Urinary bladder (tissue), 4 donors: ENCODE measurements around the gene GRPEL1. TPM values are rescaled to one million over a fixed set of nuclear protein-coding genes. Genes with fewer than 3 reads are reported as not detected.

ENCODE experiments used
- DNase-seq: peaks from one replicate; pipeline ENCODE4 v3.0.0-alpha.2; 2015; ENCODE audit errors: extremely low spot score
- H3K27ac ChIP-seq: one replicate; pipeline ENCODE4 v1.5.1; 2013; ENCODE audit warnings: low read depth, mild to moderate bottlenecking, moderate library complexity
- H3K36me3 ChIP-seq: one replicate; pipeline ENCODE4 v1.6.1; 2013; ENCODE audit warnings: mild to moderate bottlenecking, moderate library complexity; ENCODE audit not compliant: insufficient read depth
- H3K4me1 ChIP-seq: one replicate; pipeline ENCODE4 v1.6.1; 2013; ENCODE audit warnings: mild to moderate bottlenecking, moderate library complexity; ENCODE audit not compliant: insufficient read depth
- H3K4me3 ChIP-seq: one replicate; pipeline ENCODE4 v1.5.1; 2013; ENCODE audit warnings: low read depth, low read length
- WGBS: extraction: QIAGEN DNeasy Blood & Tissue Kit; methylation state at CpG from one replicate; pipeline ENCODE4 v1.1.7; 2013; 5-methylcytosine and 5-hydroxymethylcytosine counted together
- polyA plus RNA-seq: library from polyadenylated mRNA; stranded (reverse); fragments of 200-250 nt; gene quantifications from one replicate; pipeline ENCODE4 v1.2.3, GENCODE V29; 2013
- total RNA-seq: library from RNA; depleted of rRNA; stranded (reverse); fragments of >200 nt; gene quantifications from one replicate; pipeline ENCODE4 v1.2.3, GENCODE V29; 2014
- donor health status: healthy with polysubstance abuse.
- donor health status: healthy.

The GRPEL1 gene
- total and polyA plus RNA-seq, 2 donors, result 15.9 to 27.7 TPM

DNA sequence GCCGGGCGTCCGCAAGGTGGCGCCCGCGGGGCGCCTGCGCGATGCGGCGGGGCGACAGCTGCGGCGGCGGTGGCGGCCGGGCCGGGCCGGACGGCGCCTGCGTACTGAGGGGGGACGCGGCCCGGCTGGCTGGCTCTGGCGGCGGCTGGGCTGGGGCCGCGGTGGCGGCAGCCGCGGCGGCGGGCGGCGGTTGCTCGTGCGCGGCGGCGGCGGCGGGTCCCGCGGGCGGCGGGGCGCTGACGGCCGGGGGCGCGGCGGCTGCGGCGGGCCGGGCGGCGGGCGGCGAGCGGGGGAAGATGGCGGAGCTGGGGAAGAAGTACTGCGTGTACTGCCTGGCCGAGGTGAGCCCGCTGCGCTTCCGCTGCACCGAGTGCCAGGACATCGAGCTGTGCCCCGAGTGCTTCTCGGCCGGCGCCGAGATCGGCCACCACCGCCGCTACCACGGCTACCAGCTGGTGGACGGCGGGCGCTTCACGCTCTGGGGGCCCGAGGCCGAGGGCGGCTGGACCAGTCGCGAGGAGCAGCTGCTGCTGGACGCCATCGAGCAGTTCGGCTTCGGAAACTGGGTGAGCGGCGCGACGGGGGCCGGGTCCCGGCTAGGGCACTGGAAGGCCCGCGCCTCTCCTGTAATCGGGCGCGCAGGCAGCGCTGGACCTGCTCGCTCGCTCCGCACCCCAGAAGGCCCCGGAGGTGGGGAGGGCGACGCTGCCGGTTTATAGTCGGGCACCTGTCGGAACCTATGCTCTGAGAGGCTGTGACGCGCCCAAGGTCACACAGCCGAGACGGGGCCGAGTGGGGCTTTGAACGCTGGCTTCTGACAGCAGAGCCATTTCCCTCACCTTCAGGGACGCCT, 24.4 kb downstream of the GRPEL1 start, which contains the start of gene TADA2B:
TSS of gene TADA2B (plus strand) at position 89 of the 853 bp plus-strand sequence. CDS start at position 297, 208 bp downstream.
- H3K36me3 ChIP-seq, result no peaks in the 10 kb centered on the region
- no peaks in the 10 kb centered on the region for H3K4me1 ChIP-seq
- DNase-seq, result no peak
- peak within 1 kb of the TSS; percentile 91 for H3K4me3 ChIP-seq
- WGBS, result under 1% methylated on average over 91 of the region's 119 CpGs
- peak within 1 kb of the TSS; percentile 66 for H3K27ac ChIP-seq

DNA sequence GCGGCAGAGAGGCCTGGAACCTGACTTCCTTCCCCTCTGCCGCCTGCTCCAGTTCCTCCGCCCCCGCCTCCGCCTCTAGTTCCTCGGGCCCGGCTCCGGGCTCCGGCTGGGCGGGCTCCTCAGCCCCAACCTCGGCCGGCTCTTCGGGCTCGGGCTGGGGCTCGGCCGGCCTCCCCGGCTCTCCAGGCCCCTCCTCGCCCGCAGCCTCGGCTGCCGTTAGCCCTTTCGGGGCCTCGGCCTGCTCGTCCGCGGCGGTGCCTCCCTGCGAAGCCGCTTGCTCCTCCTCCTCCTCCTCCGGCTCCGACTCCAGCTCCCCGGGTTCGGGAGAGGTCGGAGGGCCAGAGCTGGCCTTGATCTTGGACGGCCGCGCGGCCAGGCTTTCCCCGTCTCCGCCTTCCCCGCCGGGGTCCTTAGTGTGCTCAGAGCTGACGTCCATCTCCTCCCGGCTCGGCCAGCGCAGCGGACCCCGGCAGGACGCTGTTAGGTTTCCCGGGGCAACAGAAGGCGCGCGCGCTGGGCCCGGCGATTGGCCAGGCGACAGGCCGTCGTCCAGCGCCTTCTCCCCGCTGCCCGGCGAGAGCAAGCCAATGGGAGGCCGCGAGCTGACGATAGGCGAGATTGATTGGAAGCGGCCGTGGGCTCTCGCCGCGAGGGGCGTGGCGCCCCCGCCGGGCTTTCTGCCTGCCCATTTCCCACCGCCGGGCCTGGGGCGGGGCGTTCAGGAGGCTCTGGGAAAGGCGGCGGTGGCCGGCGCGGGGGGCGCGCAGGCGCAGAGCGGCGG, 25.2 kb downstream of the GRPEL1 start:
- Histone ChIP-seq H3K27ac (peak overlapping the region; percentile 27), H3K4me3 (peak overlapping the region; percentile 91), H3K36me3 (no peaks in the 10 kb centered on the region), H3K4me1 (no peaks in the 10 kb centered on the region)
- peak; percentile 89 for DNase-seq
- WGBS, result under 1% methylated on average over 90 of the region's 90 CpGs

DNA sequence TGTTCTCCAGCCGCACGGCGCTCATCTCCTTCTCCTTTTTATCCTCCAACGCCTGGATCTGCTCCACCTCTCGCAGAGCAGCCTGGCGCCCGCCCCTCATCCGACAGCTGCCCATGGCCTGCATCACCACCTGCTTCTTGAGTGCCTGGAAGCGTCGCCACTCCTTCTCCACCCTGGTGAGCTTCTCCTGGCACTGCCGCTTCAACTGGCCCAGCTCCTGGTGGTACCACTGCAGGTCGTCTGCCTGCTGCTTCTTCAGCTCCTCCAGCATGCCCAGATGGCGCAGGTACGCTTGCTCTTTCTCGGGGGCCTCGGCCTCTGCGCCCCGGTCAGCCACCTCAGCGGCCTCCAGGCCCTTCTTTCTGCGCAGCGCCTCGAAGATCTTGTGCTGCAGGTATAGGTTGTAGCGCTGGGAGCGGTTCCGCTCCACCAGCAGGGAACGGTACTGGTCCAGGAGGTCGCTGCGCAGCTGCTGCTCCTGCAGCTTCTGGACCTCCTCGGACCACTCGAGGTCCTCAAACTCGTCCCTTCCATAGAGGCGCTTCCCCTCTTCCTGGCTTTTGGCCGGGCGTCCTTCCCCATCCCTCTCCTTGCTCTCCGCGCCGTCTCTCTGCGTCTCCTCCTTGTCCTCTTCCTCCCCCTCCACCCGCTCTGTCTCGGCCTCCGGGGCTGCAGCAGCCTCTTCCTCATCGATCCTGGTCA, 25.9 kb downstream of the GRPEL1 start:
- Histone ChIP-seq H3K27ac (peak overlapping the region; percentile 27), H3K4me3 (peak overlapping the region; percentile 54), H3K4me1 (no peaks in the 10 kb centered on the region), H3K36me3 (no peaks in the 10 kb centered on the region)
- no peak for DNase-seq
- 18% methylated on average over 42 of the region's 42 CpGs for WGBS

DNA sequence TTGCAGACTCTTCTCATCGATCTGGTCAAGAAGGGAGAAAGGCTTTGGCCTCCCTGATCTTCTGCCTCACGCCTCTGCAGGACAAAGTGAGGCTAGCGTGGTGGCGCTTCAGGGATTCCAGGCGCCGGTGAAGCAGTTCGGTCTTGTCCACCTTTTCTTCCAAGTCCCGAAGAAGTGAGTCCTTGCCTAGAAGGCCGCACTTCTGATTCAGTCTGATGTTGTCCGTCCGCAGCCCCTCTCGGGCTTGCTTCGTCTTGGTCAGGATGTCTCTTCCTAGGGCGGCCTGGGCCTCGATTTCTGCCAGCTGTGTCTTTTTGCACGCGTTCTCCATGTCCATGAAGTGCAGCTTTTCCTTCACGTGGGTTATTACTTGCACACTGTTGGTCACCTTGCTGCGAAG, 26.6 kb downstream of the GRPEL1 start:
- DNase-seq, result no peak
- Histone ChIP-seq H3K36me3 (no peaks in the 10 kb centered on the region), H3K4me3 (no peak overlapping the region), H3K4me1 (no peaks in the 10 kb centered on the region), H3K27ac (no peak overlapping the region)
- 92% methylated on average over 19 of the region's 19 CpGs for WGBS

DNA sequence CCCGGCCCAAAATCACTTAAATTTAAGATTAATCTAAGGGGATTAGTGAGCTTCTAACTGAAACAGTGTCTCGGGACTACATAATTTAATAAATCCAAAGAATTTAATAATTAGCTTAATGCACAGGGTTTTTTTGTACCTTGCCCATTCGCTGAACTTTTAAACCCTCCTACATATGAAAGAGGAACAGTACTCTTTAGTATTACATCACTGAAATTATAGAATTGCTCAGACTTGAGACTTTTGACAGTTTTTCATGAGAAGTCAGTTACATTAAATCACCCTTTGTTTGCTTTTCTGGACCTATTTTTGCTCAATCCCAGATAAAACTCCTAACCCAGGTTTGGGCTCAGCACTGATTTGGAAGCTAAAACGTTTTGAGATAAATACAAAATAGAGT, 27.1 kb downstream of the GRPEL1 start:
- Histone ChIP-seq H3K36me3 (no peaks in the 10 kb centered on the region), H3K27ac (no peak overlapping the region), H3K4me3 (no peak overlapping the region), H3K4me1 (no peaks in the 10 kb centered on the region)
- 88% methylated on average over 4 of the region's 4 CpGs for WGBS
- no peak for DNase-seq

DNA sequence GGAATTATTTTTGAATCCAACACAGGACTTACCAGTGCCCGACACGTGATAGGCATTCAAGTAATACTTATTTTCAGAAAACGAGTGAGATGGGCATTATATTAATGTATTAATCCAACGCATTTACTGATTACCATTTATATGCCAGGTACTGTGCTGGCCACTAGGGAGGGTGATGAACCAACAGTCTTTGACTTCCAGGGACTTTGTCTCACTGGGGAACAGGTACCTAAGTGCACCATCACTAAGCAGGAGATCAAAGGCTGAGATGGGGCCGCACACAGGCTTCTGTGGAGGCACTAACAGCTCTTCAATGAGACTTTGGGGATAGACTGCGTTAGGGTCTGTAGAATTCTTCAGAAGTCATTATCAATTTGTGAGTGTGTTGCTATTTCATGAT, 30.4 kb downstream of the GRPEL1 start:
- Histone ChIP-seq H3K27ac (no peak overlapping the region), H3K4me3 (no peak overlapping the region), H3K4me1 (no peaks in the 10 kb centered on the region), H3K36me3 (no peaks in the 10 kb centered on the region)
- WGBS, result 68% methylated on average over 6 of the region's 6 CpGs
- no peak for DNase-seq

DNA sequence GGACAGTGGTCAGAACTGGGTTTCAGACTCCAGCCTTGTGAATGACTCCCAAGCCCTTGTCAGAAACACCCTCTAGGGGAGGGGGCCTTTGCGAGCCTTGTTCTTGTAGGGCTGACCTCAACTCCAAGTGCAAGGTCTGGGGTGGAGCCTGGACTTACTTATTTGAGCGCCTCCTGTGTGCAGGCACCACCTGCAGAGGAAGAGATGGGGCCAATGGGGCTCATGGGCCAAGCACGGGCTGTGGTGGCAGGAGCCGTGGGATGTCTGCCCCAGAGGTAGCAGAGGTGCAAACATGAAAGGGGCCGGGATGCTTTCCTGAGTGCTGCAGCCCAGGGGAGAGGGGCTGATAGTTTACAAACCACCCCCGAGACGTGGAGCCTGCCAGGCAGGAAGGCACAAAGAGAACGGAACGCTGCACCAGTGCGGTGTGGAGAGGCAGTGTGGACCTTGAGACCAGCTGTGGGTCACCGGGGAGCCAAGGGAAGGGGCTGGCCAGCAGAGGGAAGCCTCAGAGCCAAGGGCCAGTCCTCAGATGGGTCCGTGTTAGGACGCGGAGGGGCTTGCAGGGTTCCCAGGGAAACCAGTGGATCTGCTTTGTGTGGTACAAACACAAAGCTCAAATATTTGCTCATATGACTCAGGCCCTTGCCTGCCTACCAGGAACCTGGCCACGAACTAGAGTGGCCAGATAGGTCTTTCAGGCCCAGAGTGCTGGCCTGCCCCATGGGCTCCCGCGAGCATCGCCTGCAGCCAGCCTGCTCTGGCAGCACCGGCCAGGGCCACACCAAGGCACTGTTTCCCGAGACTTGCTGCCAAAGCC, 33.4 kb downstream of the GRPEL1 start:
- no peaks in the 10 kb centered on the region for H3K4me1 ChIP-seq
- 63% methylated on average over 20 of the region's 20 CpGs for WGBS
- H3K4me3 ChIP-seq, result no peak overlapping the region
- no peak for DNase-seq
- H3K27ac ChIP-seq, result no peak overlapping the region
- H3K36me3 ChIP-seq, result no peaks in the 10 kb centered on the region

DNA sequence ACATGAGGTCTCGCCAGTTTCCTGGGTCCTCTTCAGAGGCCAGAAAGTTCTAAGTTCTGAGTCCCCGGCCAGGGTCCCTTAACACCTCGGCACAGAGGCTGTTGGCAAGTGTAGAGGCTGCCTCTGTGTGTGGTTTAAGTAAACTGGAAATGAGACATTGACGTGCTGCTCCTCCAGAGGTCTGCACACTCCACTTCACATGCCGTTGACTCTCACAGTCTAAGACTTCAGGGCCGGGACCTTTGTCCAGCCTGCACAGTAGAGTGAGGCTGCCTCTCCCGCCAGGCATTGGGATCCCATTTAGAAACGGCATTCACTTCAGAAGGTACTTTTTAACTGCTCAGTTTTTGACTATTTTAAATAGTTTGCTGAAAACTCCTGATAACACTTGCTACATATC, 35.3 kb downstream of the GRPEL1 start:
- Histone ChIP-seq H3K4me3 (no peak overlapping the region), H3K36me3 (no peaks in the 10 kb centered on the region), H3K27ac (no peak overlapping the region), H3K4me1 (no peaks in the 10 kb centered on the region)
- no peak for DNase-seq
- WGBS, result 91% methylated on average over 8 of the region's 8 CpGs

DNA sequence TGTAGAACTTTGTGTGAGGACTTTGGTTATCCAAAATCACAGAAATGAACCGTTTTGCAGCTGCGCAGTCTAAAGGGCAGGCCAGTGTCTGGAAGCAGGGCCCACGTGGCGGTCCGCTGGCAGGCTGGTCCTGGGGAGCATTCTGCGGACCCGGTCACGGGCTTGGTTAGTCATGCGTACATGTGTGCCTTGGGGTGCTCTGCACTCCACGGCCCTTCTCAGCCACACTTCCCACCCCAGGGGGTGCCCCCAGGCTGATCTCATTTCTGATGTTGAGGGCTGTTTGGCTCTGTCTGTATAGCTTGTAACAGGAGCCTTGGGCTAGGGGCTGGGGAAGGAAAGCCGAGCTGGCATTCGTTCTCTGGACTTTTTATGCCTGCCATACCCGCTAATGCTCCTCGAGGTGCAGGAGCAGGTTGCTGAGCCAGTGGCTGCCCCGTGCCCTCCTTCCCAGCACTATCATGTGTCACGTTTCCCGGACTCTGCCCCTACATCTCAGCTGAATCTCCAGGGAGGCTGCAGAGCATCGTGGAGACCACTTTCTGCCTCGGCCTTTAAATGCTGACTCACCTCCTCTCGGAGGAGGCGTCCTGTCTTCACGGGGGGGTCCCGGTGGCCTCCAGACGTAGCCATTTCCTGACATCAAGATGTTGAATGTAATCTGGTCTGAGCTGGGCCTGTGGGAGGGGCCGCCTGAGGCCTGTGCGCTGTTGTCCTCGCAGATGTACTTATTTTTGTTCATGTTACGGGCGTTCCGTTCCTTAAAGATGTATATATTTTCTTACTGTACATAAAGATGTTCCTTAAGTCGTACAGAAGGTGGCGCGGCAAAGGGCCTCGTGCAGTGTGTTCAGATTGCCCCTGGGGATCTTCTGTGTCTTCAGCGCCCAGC, 36.1 kb downstream of the GRPEL1 start:
- 83% methylated on average over 35 of the region's 35 CpGs for WGBS
- H3K27ac ChIP-seq, result no peak overlapping the region
- no peak overlapping the region for H3K4me3 ChIP-seq
- DNase-seq, result no peak
- no peaks in the 10 kb centered on the region for H3K4me1 ChIP-seq
- H3K36me3 ChIP-seq, result no peaks in the 10 kb centered on the region

DNA sequence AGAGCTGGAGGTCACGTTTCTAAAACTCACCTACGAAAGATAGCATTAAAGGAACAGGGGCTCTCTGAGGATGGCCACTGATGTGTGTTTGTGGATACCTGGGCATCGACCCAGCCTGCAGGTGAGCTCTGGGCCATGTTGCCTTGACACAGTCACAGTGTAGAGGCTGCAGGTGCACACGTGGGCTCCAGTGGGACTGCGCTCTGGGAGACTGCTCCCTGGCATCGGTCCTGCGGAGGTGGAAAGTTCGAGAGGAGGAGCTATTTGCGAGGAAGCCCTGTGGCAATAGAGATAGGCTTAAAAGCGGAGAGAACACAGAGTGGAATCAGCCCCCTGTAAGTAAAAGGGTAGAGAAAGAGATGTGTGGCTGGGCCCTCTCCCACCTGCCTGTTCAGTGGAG, 37.0 kb downstream of the GRPEL1 start:
- Histone ChIP-seq H3K27ac (no peak overlapping the region), H3K4me3 (no peak overlapping the region), H3K36me3 (no peaks in the 10 kb centered on the region), H3K4me1 (no peaks in the 10 kb centered on the region)
- WGBS, result 94% methylated on average over 10 of the region's 10 CpGs
- DNase-seq, result no peak

DNA sequence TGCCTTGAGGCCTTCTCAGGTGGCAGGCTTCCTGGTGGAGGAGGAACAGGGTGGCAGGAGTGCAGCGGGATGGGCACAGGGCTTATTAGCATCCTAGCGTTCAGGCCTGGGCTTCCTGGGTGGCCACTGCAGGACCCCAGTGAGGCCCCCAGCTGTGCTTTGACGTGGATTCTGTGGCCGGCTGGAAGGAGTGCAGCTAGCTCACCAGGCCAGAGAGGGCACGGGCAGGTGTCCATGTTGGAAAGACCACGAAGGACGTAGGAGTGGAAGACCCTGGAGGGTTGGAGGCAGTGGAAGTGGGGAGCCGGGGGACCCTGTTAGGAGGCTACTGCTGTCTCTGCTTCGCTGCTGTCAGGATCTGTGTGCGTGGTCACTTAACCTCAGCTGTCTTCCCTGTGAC, 37.9 kb downstream of the GRPEL1 start:
- H3K36me3 ChIP-seq, result no peaks in the 10 kb centered on the region
- H3K4me1 ChIP-seq, result no peaks in the 10 kb centered on the region
- DNase-seq, result no peak
- 95% methylated on average over 10 of the region's 10 CpGs for WGBS
- no peak overlapping the region for H3K27ac ChIP-seq
- no peak overlapping the region for H3K4me3 ChIP-seq

DNA sequence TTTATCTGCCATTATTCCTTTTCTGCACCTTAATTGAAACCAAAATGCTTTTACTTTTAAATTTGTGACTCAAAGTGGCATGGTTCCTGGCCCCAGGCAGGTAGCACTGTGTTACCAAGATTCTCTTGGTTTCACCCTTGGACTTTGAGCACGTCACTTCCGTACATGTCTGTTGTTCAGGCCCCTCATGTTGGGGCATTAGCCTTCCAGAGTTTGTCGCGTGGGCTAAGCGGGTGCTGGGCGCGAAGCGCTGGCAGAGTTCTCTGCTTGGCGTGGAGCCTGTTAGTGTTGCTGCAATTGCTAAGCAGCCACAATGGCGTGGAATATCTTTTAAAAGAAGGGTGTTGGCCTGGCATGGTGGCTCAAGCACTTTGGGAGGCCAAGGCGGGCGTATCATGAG, 38.7 kb downstream of the GRPEL1 start:
- Histone ChIP-seq H3K4me3 (no peak overlapping the region), H3K36me3 (no peaks in the 10 kb centered on the region), H3K27ac (no peak overlapping the region), H3K4me1 (no peaks in the 10 kb centered on the region)
- no peak for DNase-seq
- WGBS, result 92% methylated on average over 12 of the region's 12 CpGs
